ENCODE data around the gene STXBP5.

The STXBP5 gene

GRCh38 chr6:147204060-147204785 lies at the start of gene STXBP5:
Gene STXBP5, plus strand, starts transcription at chr6:147204417. Its CDS starts 116 bp downstream, at chr6:147204533.
- DNase-seq, result peak in 1 of 2 donors; percentile 33

GRCh38 chr6:147154454-147154853 lies 49.8 kb upstream of the STXBP5 start:
- no peak for DNase-seq

GRCh38 chr6:147156218-147156617 lies 48.0 kb upstream of the STXBP5 start:
- DNase-seq, result no peak

- no peak for DNase-seq
Observed at GRCh38 chr6:147156799-147157382, 47.3 kb upstream of the STXBP5 start.

- no peak for DNase-seq
Observed at GRCh38 chr6:147157930-147158329, 46.3 kb upstream of the STXBP5 start.

- no peak for DNase-seq
Observed at GRCh38 chr6:147158881-147159280, 45.3 kb upstream of the STXBP5 start.

GRCh38 chr6:147159536-147160374 lies 44.5 kb upstream of the STXBP5 start:
- no peak for DNase-seq

GRCh38 chr6:147160593-147160992 lies 43.6 kb upstream of the STXBP5 start:
- DNase-seq, result no peak

- DNase-seq, result no peak
Observed at GRCh38 chr6:147161253-147161973, 42.8 kb upstream of the STXBP5 start.

GRCh38 chr6:147161974-147162495 lies 42.2 kb upstream of the STXBP5 start:
- DNase-seq, result no peak

- no peak for DNase-seq
Observed at GRCh38 chr6:147164761-147165160, 39.5 kb upstream of the STXBP5 start.

DNA sequence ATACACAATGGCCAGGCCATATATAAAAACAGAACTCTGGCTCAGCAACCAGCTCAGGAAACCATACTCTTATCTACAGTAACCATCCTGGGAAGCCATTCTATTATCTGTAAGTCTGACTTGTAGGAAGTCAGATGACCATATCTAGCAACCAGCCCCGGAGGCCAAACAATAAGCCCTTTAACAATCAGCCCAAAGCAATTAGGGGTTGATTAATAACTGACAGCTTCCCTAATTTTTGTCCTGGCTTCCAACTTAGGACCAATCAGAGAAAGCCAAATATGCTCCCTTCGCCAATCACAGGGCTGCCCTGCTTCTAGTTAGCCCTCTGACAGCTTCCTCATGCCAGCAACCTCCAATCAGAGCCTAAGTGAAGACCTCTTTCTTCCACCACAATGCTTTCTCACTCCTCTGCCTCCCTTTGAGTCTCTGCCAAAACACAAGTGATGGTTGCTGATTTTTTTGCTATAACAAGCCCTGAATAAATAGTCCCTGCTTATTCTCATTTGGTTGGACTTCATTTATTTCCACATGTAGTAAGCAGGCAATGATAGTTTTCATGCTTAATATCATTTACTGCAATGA lies 37.8 kb upstream of the STXBP5 start:
- no peak for DNase-seq

- no peak for DNase-seq
Observed at GRCh38 chr6:147166992-147167391, 37.2 kb upstream of the STXBP5 start.

DNA sequence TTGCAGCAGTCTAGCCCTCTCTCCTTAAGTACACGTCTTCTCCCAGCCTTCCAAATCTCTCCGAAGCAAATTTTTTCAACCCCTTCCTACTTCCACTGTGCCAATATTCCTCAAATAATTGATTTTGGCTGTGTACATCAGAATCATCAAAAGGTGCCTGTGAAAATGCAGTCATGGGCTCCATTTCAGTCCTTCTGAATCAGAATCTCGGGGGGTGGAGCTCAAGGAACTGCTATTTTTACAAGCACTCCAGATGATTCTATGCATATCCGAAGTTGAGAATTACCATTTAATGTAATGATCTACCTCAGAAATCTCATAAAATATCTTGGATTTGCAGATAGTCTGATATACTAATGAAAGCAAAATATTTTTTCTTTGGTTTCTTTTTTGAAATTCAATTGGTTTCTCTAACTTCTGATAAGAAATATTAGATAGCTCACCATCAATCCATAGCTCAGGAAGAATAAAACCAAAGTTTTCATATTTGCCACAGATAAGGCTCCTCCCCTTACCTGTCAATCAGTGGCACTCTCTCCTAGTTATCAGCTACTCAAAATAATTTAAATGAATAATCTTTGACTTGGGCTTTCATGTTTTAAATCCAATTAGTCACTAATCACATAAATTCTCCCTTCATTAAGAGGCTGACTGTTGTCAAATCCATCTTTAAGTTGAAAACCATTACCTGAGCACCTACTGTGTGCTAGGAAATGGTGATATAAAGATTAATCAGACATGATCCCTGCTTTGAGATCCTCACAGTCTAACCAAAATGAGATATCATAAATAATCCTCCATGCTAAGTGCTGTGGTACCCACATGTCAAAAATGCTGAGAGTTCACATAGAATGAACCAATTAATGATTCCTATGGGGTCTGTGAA lies 36.4 kb upstream of the STXBP5 start:
- no peak for DNase-seq

- DNase-seq, result no peak
Observed at GRCh38 chr6:147169529-147169928, 34.7 kb upstream of the STXBP5 start.

- DNase-seq, result no peak
Observed at GRCh38 chr6:147170269-147170668, 33.9 kb upstream of the STXBP5 start.

- no peak for DNase-seq
Observed at GRCh38 chr6:147173140-147173539, 31.1 kb upstream of the STXBP5 start.

GRCh38 chr6:147173675-147174308 lies 30.4 kb upstream of the STXBP5 start:
- DNase-seq, result no peak

- no peak for DNase-seq
Observed at GRCh38 chr6:147176795-147177194, 27.4 kb upstream of the STXBP5 start.

- DNase-seq, result no peak
Observed at GRCh38 chr6:147177286-147177685, 26.9 kb upstream of the STXBP5 start.

DNA sequence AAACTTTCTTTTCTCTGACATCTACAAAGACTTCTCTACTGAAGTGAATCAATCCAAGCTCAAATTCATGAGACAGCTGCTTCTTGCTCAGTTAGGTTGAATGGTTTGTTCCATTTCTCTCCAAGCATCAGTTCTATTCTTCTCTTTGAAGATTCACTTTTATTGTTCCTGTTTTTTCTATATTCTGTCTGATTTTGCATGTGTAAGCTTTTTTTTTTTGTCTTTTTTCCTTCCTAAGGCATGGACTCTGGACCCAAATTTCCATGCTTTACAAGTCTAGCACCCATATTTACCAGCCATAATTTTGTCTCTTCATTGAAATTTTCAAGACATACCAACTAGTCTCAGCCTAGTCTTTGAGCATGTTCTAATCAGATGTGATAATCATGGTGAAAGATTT lies 25.9 kb upstream of the STXBP5 start:
- DNase-seq, result no peak
